HL-60 (cell line): ENCODE data around the gene REXO1.

Experiments
- POLR2AphosphoS5 ChIP-seq: IDR thresholded peaks from 2 replicates; pipeline ENCODE4 v1.6.1; 2012; ENCODE audit warnings: low read depth
- REST ChIP-seq: IDR thresholded peaks from 2 replicates; pipeline ENCODE4 v1.6.1; 2012; ENCODE audit warnings: low read depth; ENCODE audit not compliant: insufficient replicate concordance
- SPI1 ChIP-seq: IDR thresholded peaks from 2 replicates; pipeline ENCODE4 v1.6.1; 2012; ENCODE audit warnings: low read depth, mild to moderate bottlenecking, borderline replicate concordance
- TF ChIP-seq, protein P1 (sequence below): IDR thresholded peaks from one replicate; pipeline ENCODE4 v1.5.1; 2011; ENCODE audit warnings: low read length, control low read depth, inconsistent platforms; ENCODE audit not compliant: insufficient read depth

GRCh38 chr19:1848399-1849131 lies at the start of gene REXO1:
- TF ChIP-seq, protein P1, sequence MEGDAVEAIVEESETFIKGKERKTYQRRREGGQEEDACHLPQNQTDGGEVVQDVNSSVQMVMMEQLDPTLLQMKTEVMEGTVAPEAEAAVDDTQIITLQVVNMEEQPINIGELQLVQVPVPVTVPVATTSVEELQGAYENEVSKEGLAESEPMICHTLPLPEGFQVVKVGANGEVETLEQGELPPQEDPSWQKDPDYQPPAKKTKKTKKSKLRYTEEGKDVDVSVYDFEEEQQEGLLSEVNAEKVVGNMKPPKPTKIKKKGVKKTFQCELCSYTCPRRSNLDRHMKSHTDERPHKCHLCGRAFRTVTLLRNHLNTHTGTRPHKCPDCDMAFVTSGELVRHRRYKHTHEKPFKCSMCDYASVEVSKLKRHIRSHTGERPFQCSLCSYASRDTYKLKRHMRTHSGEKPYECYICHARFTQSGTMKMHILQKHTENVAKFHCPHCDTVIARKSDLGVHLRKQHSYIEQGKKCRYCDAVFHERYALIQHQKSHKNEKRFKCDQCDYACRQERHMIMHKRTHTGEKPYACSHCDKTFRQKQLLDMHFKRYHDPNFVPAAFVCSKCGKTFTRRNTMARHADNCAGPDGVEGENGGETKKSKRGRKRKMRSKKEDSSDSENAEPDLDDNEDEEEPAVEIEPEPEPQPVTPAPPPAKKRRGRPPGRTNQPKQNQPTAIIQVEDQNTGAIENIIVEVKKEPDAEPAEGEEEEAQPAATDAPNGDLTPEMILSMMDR, result peak; percentile 89
- TF ChIP-seq REST (peak; percentile 69), POLR2AphosphoS5 (peak; percentile 40; the same call in 1 of the 2 replicates), SPI1 (no peak)
